K562 (cell line): ENCODE results near the gene TMEM154. TPM values are rescaled to one million over a fixed set of nuclear protein-coding genes. Genes with fewer than 3 reads are reported as not detected.
A peak's percentile ranks its signal among the peaks of the same experiment; 100 is the strongest.

Experiments
- ATAC-seq: fragments of 200-7000 bp; cut with Tn5 transposase; 3 replicates; pipeline ENCODE4 v1.9.1; 2020; ENCODE audit warnings: moderate library complexity
- BruUV-seq: library from RNA; stranded (reverse); fragments of 400-500 nt; replicated peaks from 2 replicates; lab custom pipeline; 2021; lab: Mats Ljungman, UMichigan
- CTCF ChIA-PET: fragments of 300-600 bp; formaldehyde crosslinking; extraction: SDS; loops from one replicate; lab custom pipeline; 2021; ENCODE audit warnings: low intra/inter-chr PET ratio; lab: Yijun Ruan, JAX
- POLR2A ChIA-PET: fragments of 300-600, 350-650 bp; sonication (Branson Sonifier 250); formaldehyde crosslinking; extraction: SDS; loops from one replicate; lab custom pipeline; 2021; ENCODE audit warnings: antibody characterized with exemption, inconsistent platforms; lab: Yijun Ruan, JAX
- DNase-seq, 4 experiments: peaks; one replicate each; pipeline versions ENCODE4 v3.0.0 to v3.0.0-alpha.2; 2011 to 2018; ENCODE audit warnings: low spot score in 3 of 4, mixed read lengths in 3 of 4; ENCODE audit errors: extremely low read depth in 1 of 4
- FAIRE-seq: peaks from 2 replicates; lab custom pipeline; 2011; peaks lifted over from hg19 to GRCh38; lab: Jason Lieb, UNC
- H2AFZ ChIP-seq: 2 replicates; pipeline ENCODE4 v1.6.0; 2011; ENCODE audit warnings: low read depth, low read length, control low read depth, inconsistent platforms
- H3K27ac ChIP-seq: fragments of 200-600 bp; 3 replicates; pipeline ENCODE4 v1.8.0; 2011; ENCODE audit warnings: low read depth, mild to moderate bottlenecking, control low read depth, inconsistent platforms, low read length, moderate library complexity, mixed read lengths; ENCODE audit errors: extremely low read depth
- H3K27me3 ChIP-seq, 2 experiments: fragments of 300-600 bp in 1 of 2; 2 replicates in 1 of 2; 3 replicates in 1 of 2; pipeline versions ENCODE4 v1.6.0 to v1.8.0; 2011; ENCODE audit warnings: inconsistent platforms in 2 of 2, low read length in 2 of 2, mild to moderate bottlenecking in 1 of 2, mixed read lengths in 1 of 2, moderate library complexity in 1 of 2; ENCODE audit not compliant: control insufficient read depth in 2 of 2, insufficient read depth in 2 of 2
- H3K36me3 ChIP-seq: fragments of 300-600 bp; 3 replicates; pipeline ENCODE4 v1.8.0; 2011; ENCODE audit warnings: mild to moderate bottlenecking, low read length, inconsistent platforms; ENCODE audit not compliant: control insufficient read depth, insufficient read depth
- H3K4me1 ChIP-seq, 2 experiments: fragments of 200-600 bp in 1 of 2; replicated peaks in 1 of 2; 2 replicates in 1 of 2; 3 replicates in 1 of 2; pipeline versions ENCODE4 v1.5.1 to v1.8.0; 2011; ENCODE audit warnings: inconsistent platforms in 2 of 2, low read length in 2 of 2, mild to moderate bottlenecking in 1 of 2, mixed read lengths in 1 of 2, moderate library complexity in 1 of 2; ENCODE audit not compliant: control insufficient read depth in 2 of 2, insufficient read depth in 2 of 2
- H3K4me2 ChIP-seq: 2 replicates; pipeline ENCODE4 v1.6.1; 2011; ENCODE audit warnings: low read length, control low read depth, inconsistent platforms, mixed read lengths; ENCODE audit not compliant: insufficient read depth
- H3K4me3 ChIP-seq: fragments of 200-600 bp; sonication (generic), shearing (Covaris generic); 2 replicates; pipeline ENCODE4 v1.5.1; 2016; ENCODE audit warnings: control low read depth, inconsistent platforms
- H3K79me2 ChIP-seq: fragments of 200-600 bp; 3 replicates; pipeline ENCODE4 v1.8.0; 2011; ENCODE audit warnings: low read length, inconsistent platforms; ENCODE audit not compliant: control insufficient read depth, insufficient read depth
- H3K9ac ChIP-seq, 2 experiments: 2 replicates each; pipeline versions ENCODE4 v1.6.0 to v1.6.1; 2011; ENCODE audit warnings: low read depth in 2 of 2, low read length in 2 of 2, control low read depth in 1 of 2, inconsistent platforms in 1 of 2, mild to moderate bottlenecking in 1 of 2, mixed read lengths in 1 of 2; ENCODE audit not compliant: insufficient read depth in 1 of 2
- H3K9me1 ChIP-seq: one replicate; pipeline ENCODE4 v1.6.0; 2011; ENCODE audit warnings: inconsistent platforms, mild to moderate bottlenecking, low read length, moderate library complexity; ENCODE audit not compliant: control insufficient read depth, insufficient read depth
- H3K9me3 ChIP-seq: replicated peaks from 2 replicates; pipeline ENCODE4 v1.5.1; 2011; ENCODE audit warnings: low read depth, low read length, inconsistent platforms; ENCODE audit not compliant: control insufficient read depth, insufficient read depth
- H4K20me1 ChIP-seq: replicated peaks from 2 replicates; pipeline ENCODE4 v1.6.1; 2011; ENCODE audit warnings: low read length, inconsistent platforms, mixed read lengths; ENCODE audit not compliant: control insufficient read depth, insufficient read depth
- WGBS: fragments of 100-300 bp; shearing (Covaris generic); methylation state at CpG from one replicate; pipeline ENCODE4 v1.1.6; 2016; ENCODE audit warnings: low coverage, mixed read lengths; ENCODE audit not compliant: insufficient coverage; ENCODE audit errors: missing lambda C conversion rate; 5-methylcytosine and 5-hydroxymethylcytosine counted together
- in situ Hi-C: fragments of 300-500 bp; cut with MboI; formaldehyde crosslinking; loops from 4 replicates; pipeline ENCODE4 v1.15.0; 2018; ENCODE audit warnings: inconsistent platforms, mixed read lengths
- intact Hi-C: fragments of 100-400 bp; cut with micrococcal nuclease; formaldehyde crosslinking; loops from 2 replicates; pipeline ENCODE4 v1.14.2; 2022
- polyA plus RNA-seq, 8 experiments: library from polyadenylated mRNA; depleted of rRNA in 4 of 8; stranded (reverse) in 5 of 8; unstranded in 3 of 8; fragments of >200 nt; fragmentation: Nextera tagmentation in 2 of 8; fragmentation: Illumina TruSeq in 1 of 8; extraction: Ambion mirVana in 2 of 8; extraction: Trizol in 1 of 8; gene quantifications; 2 replicates each; pipeline versions ENCODE4 v1.2.1 to v1.2.3, GENCODE V29; 2011 to 2014; ENCODE audit warnings: inconsistent platforms in 1 of 8, missing spikeins in 1 of 8
- total RNA-seq, 7 experiments: library from RNA; depleted of rRNA in 6 of 7; stranded (reverse); fragments of >200 nt in 6 of 7; fragmentation: Illumina TruSeq in 2 of 7; extraction: Trizol in 2 of 7; gene quantifications; 2 replicates each; pipeline versions ENCODE4 v1.2.1 to v1.2.3, GENCODE V29; 2011 to 2021; ENCODE audit warnings: low replicate concordance in 1 of 7
- TF ChIP-seq, protein P1 (sequence below): sonication (generic); formaldehyde crosslinking; IDR thresholded peaks from 2 replicates; pipeline ENCODE4 v1.4.0; 2020; ENCODE audit warnings: mild to moderate bottlenecking, missing genetic modification reagents
- TF ChIP-seq, protein P2 (sequence below): sonication (generic); IDR thresholded peaks from 2 replicates; pipeline ENCODE4 v1.6.1; 2016

TMEM154 gene
- total and polyA plus RNA-seq, 9 of the 15 experiments (the other 6 are each of a cell fraction or from before 2014, with no cell fraction given), result 0.13 to 1.8 (median 0.58) TPM

DNA sequence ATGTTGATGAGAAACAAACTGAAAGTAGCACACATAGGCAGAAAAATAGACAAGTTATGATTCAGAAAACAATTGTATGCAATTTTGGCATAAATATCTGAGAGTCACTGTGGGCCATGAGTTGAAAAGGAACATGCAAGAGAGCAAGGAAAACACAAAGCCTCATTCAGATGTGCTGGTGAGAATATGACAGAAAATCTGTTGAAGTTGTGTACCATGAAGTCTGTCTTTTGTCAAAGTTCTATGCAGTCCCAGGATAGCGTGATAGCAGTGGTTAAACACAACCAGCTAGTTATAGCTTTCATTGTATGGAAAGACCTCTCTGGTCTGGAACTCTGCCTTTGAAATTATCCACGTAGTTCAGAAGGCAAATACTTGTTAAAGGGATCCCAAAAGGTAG, 53.0 kb downstream of the TMEM154 start:
- H3K4me3 ChIP-seq, result no peak overlapping the region
- H3K9me3 ChIP-seq, result no peaks in the 10 kb centered on the region
- TF ChIP-seq, protein P1, sequence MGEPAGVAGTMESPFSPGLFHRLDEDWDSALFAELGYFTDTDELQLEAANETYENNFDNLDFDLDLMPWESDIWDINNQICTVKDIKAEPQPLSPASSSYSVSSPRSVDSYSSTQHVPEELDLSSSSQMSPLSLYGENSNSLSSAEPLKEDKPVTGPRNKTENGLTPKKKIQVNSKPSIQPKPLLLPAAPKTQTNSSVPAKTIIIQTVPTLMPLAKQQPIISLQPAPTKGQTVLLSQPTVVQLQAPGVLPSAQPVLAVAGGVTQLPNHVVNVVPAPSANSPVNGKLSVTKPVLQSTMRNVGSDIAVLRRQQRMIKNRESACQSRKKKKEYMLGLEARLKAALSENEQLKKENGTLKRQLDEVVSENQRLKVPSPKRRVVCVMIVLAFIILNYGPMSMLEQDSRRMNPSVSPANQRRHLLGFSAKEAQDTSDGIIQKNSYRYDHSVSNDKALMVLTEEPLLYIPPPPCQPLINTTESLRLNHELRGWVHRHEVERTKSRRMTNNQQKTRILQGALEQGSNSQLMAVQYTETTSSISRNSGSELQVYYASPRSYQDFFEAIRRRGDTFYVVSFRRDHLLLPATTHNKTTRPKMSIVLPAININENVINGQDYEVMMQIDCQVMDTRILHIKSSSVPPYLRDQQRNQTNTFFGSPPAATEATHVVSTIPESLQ, result no peak
- TF ChIP-seq, protein P2, sequence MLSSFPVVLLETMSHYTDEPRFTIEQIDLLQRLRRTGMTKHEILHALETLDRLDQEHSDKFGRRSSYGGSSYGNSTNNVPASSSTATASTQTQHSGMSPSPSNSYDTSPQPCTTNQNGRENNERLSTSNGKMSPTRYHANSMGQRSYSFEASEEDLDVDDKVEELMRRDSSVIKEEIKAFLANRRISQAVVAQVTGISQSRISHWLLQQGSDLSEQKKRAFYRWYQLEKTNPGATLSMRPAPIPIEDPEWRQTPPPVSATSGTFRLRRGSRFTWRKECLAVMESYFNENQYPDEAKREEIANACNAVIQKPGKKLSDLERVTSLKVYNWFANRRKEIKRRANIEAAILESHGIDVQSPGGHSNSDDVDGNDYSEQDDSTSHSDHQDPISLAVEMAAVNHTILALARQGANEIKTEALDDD, result peak; percentile 49; the same call in 1 of the 2 replicates
- TF ChIP-seq, all 486 proteins: peak for 1
- intact Hi-C loops, result no loop called here
- Histone ChIP-seq H3K9ac (no peak overlapping the region), H3K9me1 (no peaks in the 10 kb centered on the region), H3K79me2 (no peaks in the 10 kb centered on the region), H4K20me1 (no peaks in the 10 kb centered on the region), H3K36me3 (no peaks in the 10 kb centered on the region), H3K27me3 (peaks cover 5 to 13% of the 10 kb centered on the region in 2 experiments; a peak in 4 of 5 replicates), H2AFZ (no peak overlapping the region), H3K27ac (no peak overlapping the region), H3K4me2 (no peak overlapping the region), H3K4me1 (no peaks in the 10 kb centered on the region)
- FAIRE-seq (no peak), ATAC-seq (no peak), DNase-seq (no peak)
- ChIA-PET CTCF (no interaction called here), POLR2A (interaction anchor here (0.7 kb wide), 1 partner anchor 173 kb away, joined by 3 read pairs; no protein-coding TSS in a partner anchor)
- 12% methylated on average over 2 of the region's 2 CpGs for WGBS
- in situ Hi-C loops, result no loop called here
- no TSS peak for BruUV-seq
